ENCODE data around the gene OR5K1.

The OR5K1 gene

GRCh38 chr3:98518816-98519215, 55.8 kb downstream of the OR5K1 start:
- DNase-seq: no peak

- DNase-seq: no peak
These were observed 56.4 kb downstream of the OR5K1 start for GRCh38 chr3:98519351-98519750.

GRCh38 chr3:98521897-98522543, 59.0 kb downstream of the OR5K1 start:
- peak; percentile 55 for DNase-seq
